Measurements from ENCODE around the gene PYROXD2.

Gene PYROXD2

DNA sequence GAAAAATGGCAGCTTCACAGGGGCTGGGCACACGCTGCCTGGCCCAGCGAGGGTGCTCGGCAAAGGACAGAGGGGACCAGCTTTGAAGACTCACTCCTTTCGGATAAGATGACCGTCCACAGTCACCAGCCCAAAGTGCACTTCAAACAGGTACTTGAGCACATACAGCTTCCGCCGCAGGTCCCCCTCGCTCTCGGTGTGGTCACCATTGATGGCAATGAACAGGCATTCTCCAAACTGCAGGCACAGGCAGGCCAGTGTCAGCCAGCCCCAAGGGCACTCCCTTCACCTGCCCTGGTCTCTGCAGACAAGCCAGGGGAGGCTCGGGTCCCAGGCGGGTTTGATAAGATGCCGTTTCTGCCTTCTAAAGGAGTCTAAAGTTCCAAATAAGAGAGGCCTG is 20.2 kb upstream of the PYROXD2 start:
- H3K4me3 ChIP-seq (replicated peaks; ENCODE audit: low read depth, low read length): no peak overlapping the region
- DNase-seq (ENCODE audit: low read depth): no peak
- TF ChIP-seq, protein P1, sequence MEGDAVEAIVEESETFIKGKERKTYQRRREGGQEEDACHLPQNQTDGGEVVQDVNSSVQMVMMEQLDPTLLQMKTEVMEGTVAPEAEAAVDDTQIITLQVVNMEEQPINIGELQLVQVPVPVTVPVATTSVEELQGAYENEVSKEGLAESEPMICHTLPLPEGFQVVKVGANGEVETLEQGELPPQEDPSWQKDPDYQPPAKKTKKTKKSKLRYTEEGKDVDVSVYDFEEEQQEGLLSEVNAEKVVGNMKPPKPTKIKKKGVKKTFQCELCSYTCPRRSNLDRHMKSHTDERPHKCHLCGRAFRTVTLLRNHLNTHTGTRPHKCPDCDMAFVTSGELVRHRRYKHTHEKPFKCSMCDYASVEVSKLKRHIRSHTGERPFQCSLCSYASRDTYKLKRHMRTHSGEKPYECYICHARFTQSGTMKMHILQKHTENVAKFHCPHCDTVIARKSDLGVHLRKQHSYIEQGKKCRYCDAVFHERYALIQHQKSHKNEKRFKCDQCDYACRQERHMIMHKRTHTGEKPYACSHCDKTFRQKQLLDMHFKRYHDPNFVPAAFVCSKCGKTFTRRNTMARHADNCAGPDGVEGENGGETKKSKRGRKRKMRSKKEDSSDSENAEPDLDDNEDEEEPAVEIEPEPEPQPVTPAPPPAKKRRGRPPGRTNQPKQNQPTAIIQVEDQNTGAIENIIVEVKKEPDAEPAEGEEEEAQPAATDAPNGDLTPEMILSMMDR (IDR thresholded peaks at IDR 0.05; ENCODE audit: low read length, missing control alignments): no peak

DNA sequence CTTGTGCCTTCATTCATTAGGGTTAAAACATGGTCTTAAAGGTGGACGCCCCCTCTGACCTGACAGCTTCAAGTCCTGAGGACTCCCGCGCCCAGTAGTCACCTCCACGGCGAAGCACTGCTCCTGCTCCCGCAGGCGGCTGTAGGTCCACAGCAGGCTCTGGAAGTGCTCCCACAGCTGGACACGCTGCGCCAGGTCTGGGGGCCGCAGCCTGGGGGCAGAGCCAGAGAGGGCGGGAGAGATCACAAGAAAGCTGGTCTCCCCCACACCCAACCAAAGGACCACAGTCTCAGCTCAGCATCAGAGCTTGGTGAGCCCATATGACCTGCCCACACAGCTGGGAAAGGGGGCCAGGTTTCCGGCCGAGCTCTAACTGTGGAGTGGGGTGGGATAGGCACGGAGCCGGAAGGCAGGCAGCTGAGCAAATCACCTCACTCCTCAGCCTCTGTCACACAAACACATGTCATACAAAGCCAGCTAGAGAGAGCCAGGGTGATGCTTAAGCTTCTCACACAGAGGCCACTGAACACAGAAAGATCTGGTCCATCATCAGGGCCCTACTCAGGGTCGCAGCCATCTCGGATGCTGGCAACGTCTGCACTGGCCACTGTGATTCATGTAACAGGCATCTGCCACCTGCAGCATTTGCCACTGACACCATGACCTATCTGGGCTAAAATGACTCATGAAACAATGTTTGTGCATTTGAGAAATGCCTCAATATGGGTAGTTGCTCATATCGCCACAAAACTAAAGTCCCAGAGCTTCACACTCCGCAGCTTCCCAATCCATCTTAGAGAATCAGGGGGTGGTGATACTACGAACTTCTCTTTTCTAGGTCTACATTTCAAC is 19.1 kb upstream of the PYROXD2 start:
- H3K4me3 ChIP-seq (replicated peaks; ENCODE audit: low read depth, low read length): no peak overlapping the region
- TF ChIP-seq, protein P1 (IDR thresholded peaks at IDR 0.05; ENCODE audit: low read length, missing control alignments): no peak
- peak; percentile 11 for DNase-seq (ENCODE audit: low read depth)

DNA sequence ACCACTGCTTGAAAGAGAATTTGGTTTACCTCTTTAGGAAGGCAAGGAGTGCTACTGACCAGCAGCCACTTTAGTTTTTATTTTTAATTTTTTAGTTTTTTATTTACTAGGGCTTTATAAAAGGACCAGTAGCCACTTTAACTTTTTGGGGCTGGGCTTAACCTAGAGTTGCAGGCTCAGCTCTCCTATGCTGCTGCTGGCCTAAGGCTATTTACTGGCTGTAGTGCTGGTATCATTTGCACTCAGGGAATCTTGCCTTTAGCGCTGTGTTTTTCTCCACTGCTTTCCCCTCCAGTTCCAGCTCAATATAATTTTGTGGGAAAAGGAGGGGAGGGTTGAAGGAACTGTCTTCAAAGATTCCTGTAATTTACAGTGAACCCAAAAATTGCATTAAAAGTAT is 18.4 kb upstream of the PYROXD2 start:
- TF ChIP-seq, protein P1 (IDR thresholded peaks at IDR 0.05; ENCODE audit: low read length, missing control alignments): no peak
- DNase-seq (ENCODE audit: low read depth): no peak
- no peak overlapping the region for H3K4me3 ChIP-seq (replicated peaks; ENCODE audit: low read depth, low read length)

DNA sequence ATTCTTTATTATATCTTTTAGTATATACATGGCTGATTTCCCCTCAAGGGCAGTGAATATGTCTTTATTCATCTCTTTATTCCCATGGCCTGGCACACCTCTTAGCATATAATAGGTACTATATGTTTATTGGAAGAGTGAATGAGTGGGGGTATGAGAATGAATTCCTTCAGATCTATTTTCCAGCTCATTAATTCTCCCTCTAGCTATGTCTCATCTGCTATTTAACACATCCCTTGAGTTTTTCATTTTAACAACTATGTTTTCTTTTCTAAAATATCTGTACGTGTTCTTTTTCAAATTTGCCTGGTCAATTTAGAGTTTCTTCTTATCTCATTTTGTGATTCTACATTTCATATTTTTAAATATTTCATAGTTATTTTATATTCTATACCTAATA is 17.3 kb upstream of the PYROXD2 start:
- TF ChIP-seq, protein P1 (IDR thresholded peaks at IDR 0.05; ENCODE audit: low read length, missing control alignments): no peak
- DNase-seq (ENCODE audit: low read depth): no peak
- H3K4me3 ChIP-seq (replicated peaks; ENCODE audit: low read depth, low read length): no peak overlapping the region

DNA sequence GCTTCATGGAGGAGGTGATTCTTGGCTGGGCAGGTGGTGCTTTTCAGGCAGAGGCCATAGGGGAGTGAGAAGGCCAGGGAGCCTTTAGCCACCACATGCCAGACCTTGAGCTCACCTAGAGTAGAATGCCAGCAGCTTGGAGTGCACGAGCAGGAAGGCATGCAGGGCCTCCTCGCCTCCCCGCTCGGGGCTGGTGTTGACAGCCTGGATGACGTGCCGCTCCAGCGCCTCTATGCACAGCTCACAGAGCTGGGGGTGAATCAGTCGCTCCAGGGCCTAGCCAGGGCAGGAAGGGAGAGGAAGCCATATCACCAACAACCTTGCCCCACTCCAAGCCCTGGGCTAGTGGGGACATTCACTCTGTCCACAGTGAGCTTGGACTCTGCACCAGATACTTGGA is 16.0 kb upstream of the PYROXD2 start:
- no peak overlapping the region for H3K4me3 ChIP-seq (replicated peaks; ENCODE audit: low read depth, low read length)
- TF ChIP-seq, protein P1 (IDR thresholded peaks at IDR 0.05; ENCODE audit: low read length, missing control alignments): no peak
- no peak for DNase-seq (ENCODE audit: low read depth)

DNA sequence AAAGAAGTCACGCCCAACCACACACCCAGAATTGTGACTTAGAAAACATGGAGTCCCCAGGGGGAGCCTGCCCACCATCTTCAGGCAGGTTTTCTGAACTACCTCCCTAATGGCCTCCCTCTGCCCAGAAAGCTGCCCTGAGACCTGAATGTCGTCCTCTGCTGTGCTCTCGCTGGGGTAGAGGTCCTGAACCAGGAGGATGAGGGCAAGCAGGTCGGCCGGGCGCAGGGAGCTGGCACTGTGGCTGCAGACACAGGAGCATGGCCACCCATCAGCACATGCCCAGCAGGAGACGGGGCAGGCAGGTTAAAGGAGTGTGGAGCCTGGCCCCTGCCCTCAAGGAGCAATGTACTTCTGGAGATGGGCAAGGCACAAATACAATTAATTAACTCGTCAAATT is 15.4 kb upstream of the PYROXD2 start:
- no peak for DNase-seq (ENCODE audit: low read depth)
- no peak overlapping the region for H3K4me3 ChIP-seq (replicated peaks; ENCODE audit: low read depth, low read length)
- TF ChIP-seq, protein P1 (IDR thresholded peaks at IDR 0.05; ENCODE audit: low read length, missing control alignments): no peak

All from fibroblast of pulmonary artery (primary cell).